Measurements from ENCODE around the gene HPCAL1. TPM values are rescaled to one million over a fixed set of nuclear protein-coding genes. Genes with fewer than 3 reads are reported as not detected.

The HPCAL1 gene
- total RNA-seq, 1 experiment from 2014 or later, result 26.9 TPM

DNA sequence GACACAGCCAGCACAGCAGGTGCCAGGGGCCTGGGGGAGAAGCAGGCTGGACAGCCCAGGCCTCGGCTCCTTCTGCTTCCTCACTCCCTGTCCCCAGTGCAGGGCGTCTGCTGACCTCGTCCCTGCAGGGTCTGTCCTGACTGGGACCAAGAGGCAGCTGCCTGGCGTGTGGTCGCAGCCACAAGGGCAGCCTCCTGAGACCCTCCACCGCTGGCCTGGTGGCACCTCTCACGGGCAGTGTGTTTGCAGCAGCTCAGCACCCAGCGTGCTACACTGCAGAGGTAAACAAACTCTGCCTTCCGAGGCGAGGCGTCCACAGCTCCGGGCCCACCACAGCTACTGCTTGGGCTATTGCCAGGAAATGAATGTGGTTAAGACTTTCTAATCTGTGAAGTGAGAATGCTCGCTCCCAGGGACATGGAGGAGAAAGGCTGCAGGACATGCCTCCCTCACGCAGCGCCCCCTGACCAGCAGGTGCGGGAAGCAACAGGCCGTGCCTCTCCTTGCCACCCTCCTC is 46.1 kb upstream of the HPCAL1 start:
- ChIA-PET POLR2A (no interaction called here), CTCF (no interaction called here)
- peak in 1 of 2 experiments; percentile 33 for DNase-seq
- H3K4me3 ChIP-seq (ENCODE audit: low read depth, low read length), result no peak overlapping the region
- Mint-ChIP-seq H3K9me3 (ENCODE audit: unreplicated experiment) (peaks cover 10% of the 10 kb centered on the region), H3K4me1 (ENCODE audit: low read depth, unreplicated experiment) (no peaks in the 10 kb centered on the region), H3K27me3 (ENCODE audit: insufficient read depth, unreplicated experiment) (no peaks in the 10 kb centered on the region), H3K36me3 (ENCODE audit: insufficient read depth, unreplicated experiment) (no peaks in the 10 kb centered on the region), H3K4me3 (ENCODE audit: unreplicated experiment) (no peak overlapping the region), H3K27ac (ENCODE audit: unreplicated experiment) (no peak overlapping the region)
- H3K27me3 ChIP-seq (replicated peaks; ENCODE audit: control insufficient read depth, insufficient read depth, low read length), result no peaks in the 10 kb centered on the region
- no peaks in the 10 kb centered on the region for H3K36me3 ChIP-seq (ENCODE audit: control insufficient read depth, insufficient read depth, low read length)
- H3K4me1 ChIP-seq, result no peaks in the 10 kb centered on the region
- intact Hi-C loops (cut with micrococcal nuclease; ENCODE audit: unreplicated experiment), result no loop called here
- TF ChIP-seq, protein P1, sequence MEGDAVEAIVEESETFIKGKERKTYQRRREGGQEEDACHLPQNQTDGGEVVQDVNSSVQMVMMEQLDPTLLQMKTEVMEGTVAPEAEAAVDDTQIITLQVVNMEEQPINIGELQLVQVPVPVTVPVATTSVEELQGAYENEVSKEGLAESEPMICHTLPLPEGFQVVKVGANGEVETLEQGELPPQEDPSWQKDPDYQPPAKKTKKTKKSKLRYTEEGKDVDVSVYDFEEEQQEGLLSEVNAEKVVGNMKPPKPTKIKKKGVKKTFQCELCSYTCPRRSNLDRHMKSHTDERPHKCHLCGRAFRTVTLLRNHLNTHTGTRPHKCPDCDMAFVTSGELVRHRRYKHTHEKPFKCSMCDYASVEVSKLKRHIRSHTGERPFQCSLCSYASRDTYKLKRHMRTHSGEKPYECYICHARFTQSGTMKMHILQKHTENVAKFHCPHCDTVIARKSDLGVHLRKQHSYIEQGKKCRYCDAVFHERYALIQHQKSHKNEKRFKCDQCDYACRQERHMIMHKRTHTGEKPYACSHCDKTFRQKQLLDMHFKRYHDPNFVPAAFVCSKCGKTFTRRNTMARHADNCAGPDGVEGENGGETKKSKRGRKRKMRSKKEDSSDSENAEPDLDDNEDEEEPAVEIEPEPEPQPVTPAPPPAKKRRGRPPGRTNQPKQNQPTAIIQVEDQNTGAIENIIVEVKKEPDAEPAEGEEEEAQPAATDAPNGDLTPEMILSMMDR (IDR thresholded peaks at IDR 0.05; ENCODE audit: insufficient read depth in 1 of 2, low read depth in 1 of 2, low read length in 1 of 2, severe bottlenecking in 1 of 2, unreplicated experiment in 1 of 2), result no peak
- no peaks in the 10 kb centered on the region for H3K9me3 ChIP-seq
- BruUV-seq (replicated peaks), result no TSS peak

DNA sequence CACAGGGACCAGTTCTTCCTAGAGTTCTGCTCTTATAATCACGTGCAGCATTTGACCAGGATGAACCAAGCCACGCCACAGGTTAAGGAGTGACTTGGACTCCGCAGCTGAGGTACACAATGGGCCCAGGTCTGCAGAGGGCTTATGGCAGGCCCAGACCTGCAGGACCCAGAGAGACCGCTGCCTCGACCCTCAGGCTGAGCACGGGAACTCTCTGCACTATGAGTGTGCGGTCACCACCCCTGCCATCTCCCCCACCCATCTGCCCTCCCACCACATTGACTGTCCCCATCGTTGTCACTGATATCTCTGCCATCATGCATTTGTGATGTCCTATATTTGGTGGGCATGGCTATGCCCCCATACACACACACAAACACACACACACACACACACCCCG is 45.7 kb upstream of the HPCAL1 start:
- ChIA-PET POLR2A (no interaction called here), CTCF (no interaction called here)
- peaks cover 5% of the 10 kb centered on the region for H3K9me3 Mint-ChIP-seq (ENCODE audit: unreplicated experiment)
- Histone ChIP-seq H3K4me1 (no peaks in the 10 kb centered on the region), H3K4me3 (ENCODE audit: low read depth, low read length) (no peak overlapping the region), H3K36me3 (ENCODE audit: control insufficient read depth, insufficient read depth, low read length) (no peaks in the 10 kb centered on the region), H3K27me3 (replicated peaks; ENCODE audit: control insufficient read depth, insufficient read depth, low read length) (no peaks in the 10 kb centered on the region), H3K9me3 (no peaks in the 10 kb centered on the region)
- no TSS peak for BruUV-seq (replicated peaks)
- no peaks in the 10 kb centered on the region for H3K27me3 Mint-ChIP-seq (ENCODE audit: insufficient read depth, unreplicated experiment)
- no peak overlapping the region for H3K4me3 Mint-ChIP-seq (ENCODE audit: unreplicated experiment)
- DNase-seq, result peak in 1 of 2 experiments; percentile 30
- H3K4me1 Mint-ChIP-seq (ENCODE audit: low read depth, unreplicated experiment), result no peaks in the 10 kb centered on the region
- TF ChIP-seq, protein P1 (IDR thresholded peaks at IDR 0.05; ENCODE audit: insufficient read depth in 1 of 2, low read depth in 1 of 2, low read length in 1 of 2, severe bottlenecking in 1 of 2, unreplicated experiment in 1 of 2), result no peak
- intact Hi-C loops (cut with micrococcal nuclease; ENCODE audit: unreplicated experiment), result no loop called here
- no peaks in the 10 kb centered on the region for H3K36me3 Mint-ChIP-seq (ENCODE audit: insufficient read depth, unreplicated experiment)
- no peak overlapping the region for H3K27ac Mint-ChIP-seq (ENCODE audit: unreplicated experiment)

DNA sequence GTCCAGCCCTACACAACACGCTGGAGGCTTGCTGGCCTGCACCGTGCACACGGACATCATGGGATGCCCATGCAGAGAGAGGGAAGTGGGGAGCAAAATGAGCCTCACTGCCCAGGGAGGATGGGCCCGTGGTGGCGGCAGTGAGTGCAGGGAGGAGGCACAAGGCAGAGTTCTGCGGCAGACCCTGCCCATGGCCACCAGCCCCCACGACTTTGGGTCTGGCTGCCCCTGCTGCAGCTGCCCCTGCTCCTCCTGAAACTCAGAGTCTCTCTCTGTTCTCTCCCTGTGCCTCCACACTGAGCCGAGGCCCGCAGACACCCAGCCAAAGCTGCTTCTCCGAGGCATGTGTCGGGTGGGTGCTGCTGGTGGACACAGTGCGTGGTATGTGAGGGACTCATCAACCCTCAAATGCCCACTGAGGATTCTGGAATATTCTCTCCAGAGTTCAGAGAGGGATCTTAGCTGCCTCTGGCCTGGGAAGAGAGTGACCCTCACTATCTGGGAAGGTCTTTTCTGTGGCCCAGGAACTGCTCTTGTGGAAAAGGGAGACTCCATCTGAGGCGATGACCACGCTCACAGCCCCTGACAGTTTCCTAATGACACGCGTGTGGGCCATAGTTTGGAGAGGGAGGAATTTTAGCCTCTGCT is 45.1 kb upstream of the HPCAL1 start:
- ChIA-PET POLR2A (no interaction called here), CTCF (no interaction called here)
- no peak overlapping the region for H3K27ac Mint-ChIP-seq (ENCODE audit: unreplicated experiment)
- H3K4me3 Mint-ChIP-seq (ENCODE audit: unreplicated experiment), result no peak overlapping the region
- no TSS peak for BruUV-seq (replicated peaks)
- no peaks in the 10 kb centered on the region for H3K36me3 ChIP-seq (ENCODE audit: control insufficient read depth, insufficient read depth, low read length)
- H3K27me3 ChIP-seq (replicated peaks; ENCODE audit: control insufficient read depth, insufficient read depth, low read length), result no peaks in the 10 kb centered on the region
- no peak overlapping the region for H3K4me3 ChIP-seq (ENCODE audit: low read depth, low read length)
- intact Hi-C loops (cut with micrococcal nuclease; ENCODE audit: unreplicated experiment), result no loop called here
- H3K4me1 ChIP-seq, result no peaks in the 10 kb centered on the region
- peak in 1 of 2 experiments; percentile 18 for DNase-seq
- no peaks in the 10 kb centered on the region for H3K27me3 Mint-ChIP-seq (ENCODE audit: insufficient read depth, unreplicated experiment)
- no peaks in the 10 kb centered on the region for H3K4me1 Mint-ChIP-seq (ENCODE audit: low read depth, unreplicated experiment)
- H3K36me3 Mint-ChIP-seq (ENCODE audit: insufficient read depth, unreplicated experiment), result no peaks in the 10 kb centered on the region
- TF ChIP-seq, protein P1 (IDR thresholded peaks at IDR 0.05; ENCODE audit: insufficient read depth in 1 of 2, low read depth in 1 of 2, low read length in 1 of 2, severe bottlenecking in 1 of 2, unreplicated experiment in 1 of 2), result no peak
- H3K9me3 ChIP-seq, result no peaks in the 10 kb centered on the region
- no peaks in the 10 kb centered on the region for H3K9me3 Mint-ChIP-seq (ENCODE audit: unreplicated experiment)

Measured in Caco-2 (cell line).